ENCODE results near the gene DNAH14. TPM values are rescaled to one million over a fixed set of nuclear protein-coding genes. Genes with fewer than 3 reads are reported as not detected.
A peak's percentile ranks its signal among the peaks of the same experiment; 100 is the strongest.

Gene DNAH14
- total and polyA plus RNA-seq, 2 experiments from 2014 or later: 13.5 to 40.8 TPM

- Histone ChIP-seq H3K36me3 (no peaks in the 10 kb centered on the region), H3K27me3 (no peaks in the 10 kb centered on the region), H3K9me3 (ENCODE audit: low read depth) (no peaks in the 10 kb centered on the region), H3K4me1 (ENCODE audit: low read depth) (peaks cover 10% of the 10 kb centered on the region), H3K27ac (no peak overlapping the region), H3K4me3 (no peak overlapping the region)
- DNase-seq (ENCODE audit: low read depth in 1 of 2, low spot score in 1 of 2): peak in 1 of 2 donors; percentile 65
- TF ChIP-seq, protein P1, sequence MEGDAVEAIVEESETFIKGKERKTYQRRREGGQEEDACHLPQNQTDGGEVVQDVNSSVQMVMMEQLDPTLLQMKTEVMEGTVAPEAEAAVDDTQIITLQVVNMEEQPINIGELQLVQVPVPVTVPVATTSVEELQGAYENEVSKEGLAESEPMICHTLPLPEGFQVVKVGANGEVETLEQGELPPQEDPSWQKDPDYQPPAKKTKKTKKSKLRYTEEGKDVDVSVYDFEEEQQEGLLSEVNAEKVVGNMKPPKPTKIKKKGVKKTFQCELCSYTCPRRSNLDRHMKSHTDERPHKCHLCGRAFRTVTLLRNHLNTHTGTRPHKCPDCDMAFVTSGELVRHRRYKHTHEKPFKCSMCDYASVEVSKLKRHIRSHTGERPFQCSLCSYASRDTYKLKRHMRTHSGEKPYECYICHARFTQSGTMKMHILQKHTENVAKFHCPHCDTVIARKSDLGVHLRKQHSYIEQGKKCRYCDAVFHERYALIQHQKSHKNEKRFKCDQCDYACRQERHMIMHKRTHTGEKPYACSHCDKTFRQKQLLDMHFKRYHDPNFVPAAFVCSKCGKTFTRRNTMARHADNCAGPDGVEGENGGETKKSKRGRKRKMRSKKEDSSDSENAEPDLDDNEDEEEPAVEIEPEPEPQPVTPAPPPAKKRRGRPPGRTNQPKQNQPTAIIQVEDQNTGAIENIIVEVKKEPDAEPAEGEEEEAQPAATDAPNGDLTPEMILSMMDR (IDR thresholded peaks at IDR 0.05; ENCODE audit: low read depth, low read length): no peak
These were observed 518.2 kb downstream of the DNAH14 start for GRCh38 chr1:225447650-225448089.

GRCh38 chr1:225448146-225448805, 518.8 kb downstream of the DNAH14 start:
- H3K36me3 ChIP-seq: no peaks in the 10 kb centered on the region
- H3K4me1 ChIP-seq (ENCODE audit: low read depth): peaks cover 10% of the 10 kb centered on the region
- TF ChIP-seq, protein P1 (IDR thresholded peaks at IDR 0.05; ENCODE audit: low read depth, low read length): no peak
- H3K27ac ChIP-seq: no peak overlapping the region
- no peaks in the 10 kb centered on the region for H3K9me3 ChIP-seq (ENCODE audit: low read depth)
- H3K4me3 ChIP-seq: no peak overlapping the region
- no peak for DNase-seq (ENCODE audit: low read depth in 1 of 2, low spot score in 1 of 2)
- no peaks in the 10 kb centered on the region for H3K27me3 ChIP-seq

All from cardiac muscle cell (in vitro differentiated cells and primary cell).